HEK293T (cell line): Measurements from ENCODE around the gene FUT1.

ENCODE experiments used
- ARNT ChIP-seq: fragments of 450-650 bp; IDR thresholded peaks from 2 replicates; pipeline ENCODE4 v1.6.1; 2017; ENCODE audit warnings: mild to moderate bottlenecking
- BHLHE40 ChIP-seq: fragments of 450-650 bp; IDR thresholded peaks from 2 replicates; pipeline ENCODE4 v1.6.1; 2016; ENCODE audit warnings: mild to moderate bottlenecking, moderate library complexity, borderline replicate concordance
- CTBP1 ChIP-seq: fragments of 450-650 bp; IDR thresholded peaks from 2 replicates; pipeline ENCODE4 v1.6.1; 2016; ENCODE audit warnings: borderline replicate concordance
- ELF4 ChIP-seq: fragments of 450-650 bp; IDR thresholded peaks from 2 replicates; pipeline ENCODE4 v1.6.1; 2017; ENCODE audit warnings: antibody characterized with exemption
- FOXA1 ChIP-seq: fragments of 450-650 bp; IDR thresholded peaks from 2 replicates; pipeline ENCODE4 v1.6.1; 2016; ENCODE audit warnings: mild to moderate bottlenecking
- FOXK2 ChIP-seq: fragments of 450-650 bp; IDR thresholded peaks from 2 replicates; pipeline ENCODE4 v1.6.1; 2016; ENCODE audit warnings: mild to moderate bottlenecking
- FOXM1 ChIP-seq: fragments of 450-650 bp; IDR thresholded peaks from 2 replicates; pipeline ENCODE4 v1.6.1; 2017; ENCODE audit warnings: mild to moderate bottlenecking, borderline replicate concordance
- L3MBTL2 ChIP-seq: fragments of 450-650 bp; conservative IDR thresholded peaks from 2 replicates; pipeline ENCODE4 v1.6.1; 2016; ENCODE audit warnings: mild to moderate bottlenecking
- NFRKB ChIP-seq: fragments of 450-650 bp; IDR thresholded peaks from 2 replicates; pipeline ENCODE4 v1.6.1; 2016; ENCODE audit warnings: mild to moderate bottlenecking, moderate library complexity
- SP1 ChIP-seq: fragments of 450-650 bp; IDR thresholded peaks from 2 replicates; pipeline ENCODE4 v1.6.1; 2017
- SUZ12 ChIP-seq: fragments of 450-650 bp; IDR thresholded peaks from 2 replicates; pipeline ENCODE4 v1.6.1; 2016; ENCODE audit warnings: mild to moderate bottlenecking
- TARDBP ChIP-seq: fragments of 450-650 bp; IDR thresholded peaks from 2 replicates; pipeline ENCODE4 v1.6.1; 2016
- ZNF384 ChIP-seq: fragments of 450-650 bp; IDR thresholded peaks from 2 replicates; pipeline ENCODE4 v1.6.1; 2016
- TF ChIP-seq, protein P1 (sequence below): fragments of 450-650 bp; IDR thresholded peaks from 2 replicates; pipeline ENCODE4 v1.6.1; 2016

DNA sequence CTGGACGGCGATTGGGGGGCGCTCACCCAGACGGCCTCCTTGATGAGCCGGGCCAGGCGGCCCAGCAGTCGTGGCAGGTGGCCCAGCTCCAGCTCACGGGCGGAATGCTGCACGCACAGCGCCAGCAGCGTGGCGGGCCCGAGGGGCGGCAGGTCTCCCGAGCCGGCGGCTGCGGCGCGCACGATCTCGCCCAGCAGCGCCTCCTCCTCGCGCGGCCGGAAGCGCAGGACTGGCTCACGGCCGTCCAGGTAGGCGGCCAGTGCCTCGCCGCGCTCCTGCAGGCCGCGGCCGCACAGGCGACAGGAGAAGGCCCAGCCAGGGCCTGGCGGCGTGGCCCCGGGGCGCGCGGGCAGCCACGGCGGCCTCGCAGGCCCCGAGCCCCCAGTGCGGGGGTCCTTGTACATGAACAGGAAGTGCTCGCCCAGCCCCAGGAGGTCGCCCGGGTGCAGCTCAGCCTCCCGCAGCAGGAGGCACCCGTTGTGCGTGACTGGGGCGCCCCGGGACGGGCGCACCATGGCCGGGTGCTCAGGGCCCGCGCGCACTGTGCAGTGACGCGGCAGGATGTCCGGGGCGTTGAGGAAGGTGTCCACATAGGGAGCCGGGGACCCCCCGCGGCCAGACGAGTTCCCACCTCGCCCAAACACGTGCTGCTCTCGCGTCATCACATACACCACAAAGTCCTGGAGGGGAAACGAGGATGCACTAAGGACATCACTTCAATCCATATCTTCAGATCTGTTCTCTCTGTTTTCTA, 23.4 kb downstream of the FUT1 start:
- TF ChIP-seq, protein P1, sequence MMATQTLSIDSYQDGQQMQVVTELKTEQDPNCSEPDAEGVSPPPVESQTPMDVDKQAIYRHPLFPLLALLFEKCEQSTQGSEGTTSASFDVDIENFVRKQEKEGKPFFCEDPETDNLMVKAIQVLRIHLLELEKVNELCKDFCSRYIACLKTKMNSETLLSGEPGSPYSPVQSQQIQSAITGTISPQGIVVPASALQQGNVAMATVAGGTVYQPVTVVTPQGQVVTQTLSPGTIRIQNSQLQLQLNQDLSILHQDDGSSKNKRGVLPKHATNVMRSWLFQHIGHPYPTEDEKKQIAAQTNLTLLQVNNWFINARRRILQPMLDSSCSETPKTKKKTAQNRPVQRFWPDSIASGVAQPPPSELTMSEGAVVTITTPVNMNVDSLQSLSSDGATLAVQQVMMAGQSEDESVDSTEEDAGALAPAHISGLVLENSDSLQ, result no peak
- TF ChIP-seq SUZ12 (no peak), ARNT (no peak), L3MBTL2 (no peak), NFRKB (no peak), FOXK2 (no peak), FOXA1 (no peak), ELF4 (no peak), SP1 (no peak), BHLHE40 (no peak), FOXM1 (no peak), CTBP1 (no peak), TARDBP (no peak), ZNF384 (no peak)
